Astrocyte (in vitro differentiated cells and primary cell): ENCODE measurements around the gene MCTP2. TPM values are rescaled to one million over a fixed set of nuclear protein-coding genes. Genes with fewer than 3 reads are reported as not detected.
A peak's percentile ranks its signal among the peaks of the same experiment; 100 is the strongest.

ENCODE experiments used
- DNase-seq: peaks from one replicate; pipeline ENCODE4 v3.0.0-alpha.2; 2010; ENCODE audit warnings: low read depth
- FAIRE-seq: peaks from 2 replicates; lab custom pipeline; 2011; peaks lifted over from hg19 to GRCh38; lab: Jason Lieb, UNC
- H2AFZ ChIP-seq: 2 replicates; pipeline ENCODE4 v1.6.0; 2012; ENCODE audit warnings: low read depth, low read length, inconsistent platforms
- H3K27ac ChIP-seq: 2 replicates; pipeline ENCODE4 v1.5.1; 2011; ENCODE audit warnings: low read depth, low read length, inconsistent platforms
- H3K27me3 ChIP-seq: 2 replicates; pipeline ENCODE4 v1.6.0; 2011; ENCODE audit warnings: low read length, inconsistent platforms; ENCODE audit not compliant: insufficient read depth
- H3K36me3 ChIP-seq: 2 replicates; pipeline ENCODE4 v1.5.1; 2011; ENCODE audit warnings: low read length, inconsistent platforms; ENCODE audit not compliant: insufficient read depth
- H3K4me1 ChIP-seq: 2 replicates; pipeline ENCODE4 v1.5.1; 2011; ENCODE audit warnings: low read length, inconsistent platforms; ENCODE audit not compliant: insufficient read depth
- H3K4me2 ChIP-seq: 2 replicates; pipeline ENCODE4 v1.6.0; 2012; ENCODE audit warnings: low read length, inconsistent platforms
- H3K4me3 ChIP-seq: 2 replicates; pipeline ENCODE4 v1.5.1; 2011; ENCODE audit warnings: low read depth, mild to moderate bottlenecking, low read length, inconsistent platforms; ENCODE audit not compliant: insufficient read depth
- H3K79me2 ChIP-seq: 2 replicates; pipeline ENCODE4 v1.6.0; 2012; ENCODE audit warnings: mild to moderate bottlenecking, low read length, inconsistent platforms; ENCODE audit not compliant: insufficient read depth
- H3K9ac ChIP-seq: 2 replicates; pipeline ENCODE4 v1.6.0; 2012; ENCODE audit warnings: mild to moderate bottlenecking, low read length, inconsistent platforms
- H3K9me3 ChIP-seq: 2 replicates; pipeline ENCODE4 v1.5.1; 2012; ENCODE audit warnings: low read depth, mild to moderate bottlenecking, low read length, inconsistent platforms; ENCODE audit not compliant: insufficient read depth
- H4K20me1 ChIP-seq: 2 replicates; pipeline ENCODE4 v1.6.0; 2012; ENCODE audit warnings: low read length, inconsistent platforms; ENCODE audit not compliant: insufficient read depth
- H3K27ac Mint-ChIP-seq: one replicate; pipeline ENCODE4 v1.8.0; 2021; ENCODE audit warnings: mild to moderate bottlenecking, mixed read lengths; ENCODE audit not compliant: unreplicated experiment
- H3K27me3 Mint-ChIP-seq: one replicate; pipeline ENCODE4 v1.8.0; 2021; ENCODE audit warnings: low read depth, mixed read lengths; ENCODE audit not compliant: unreplicated experiment
- H3K36me3 Mint-ChIP-seq: one replicate; pipeline ENCODE4 v1.8.0; 2021; ENCODE audit warnings: low read depth, mixed read lengths; ENCODE audit not compliant: unreplicated experiment
- H3K4me1 Mint-ChIP-seq: one replicate; pipeline ENCODE4 v1.8.0; 2021; ENCODE audit warnings: low read depth, mixed read lengths; ENCODE audit not compliant: unreplicated experiment
- H3K4me3 Mint-ChIP-seq: one replicate; pipeline ENCODE4 v1.8.0; 2021; ENCODE audit warnings: mild to moderate bottlenecking, moderate library complexity, mixed read lengths; ENCODE audit not compliant: unreplicated experiment
- H3K9me3 Mint-ChIP-seq: one replicate; pipeline ENCODE4 v1.8.0; 2021; ENCODE audit warnings: mild to moderate bottlenecking, mixed read lengths; ENCODE audit not compliant: unreplicated experiment
- EZH2 ChIP-seq: IDR thresholded peaks from 2 replicates; pipeline ENCODE4 v1.6.1; 2012; ENCODE audit warnings: mild to moderate bottlenecking, low read length, inconsistent platforms; ENCODE audit not compliant: insufficient read depth
- total RNA-seq: library from RNA; stranded (reverse); gene quantifications from 2 replicates; pipeline ENCODE4 v1.2.1, GENCODE V29; 2021
- TF ChIP-seq, protein P1 (sequence below): IDR thresholded peaks from 2 replicates; pipeline ENCODE4 v1.5.1; 2011; ENCODE audit warnings: low read depth, mild to moderate bottlenecking, inconsistent platforms, low read length, moderate library complexity; ENCODE audit not compliant: insufficient read depth

The MCTP2 gene
- total RNA-seq, 1 donor from 2014 or later: 2.6 TPM

- H3K36me3 ChIP-seq: no peaks in the 10 kb centered on the region
- Mint-ChIP-seq H3K27me3 (no peaks in the 10 kb centered on the region), H3K36me3 (peaks cover 2% of the 10 kb centered on the region), H3K4me3 (no peak overlapping the region), H3K4me1 (peaks cover 21% of the 10 kb centered on the region), H3K9me3 (peaks cover 4% of the 10 kb centered on the region), H3K27ac (no peak overlapping the region)
- no peaks in the 10 kb centered on the region for H3K9me3 ChIP-seq
- no peaks in the 10 kb centered on the region for H4K20me1 ChIP-seq
- H3K4me1 ChIP-seq: no peaks in the 10 kb centered on the region
- TF ChIP-seq, protein P1, sequence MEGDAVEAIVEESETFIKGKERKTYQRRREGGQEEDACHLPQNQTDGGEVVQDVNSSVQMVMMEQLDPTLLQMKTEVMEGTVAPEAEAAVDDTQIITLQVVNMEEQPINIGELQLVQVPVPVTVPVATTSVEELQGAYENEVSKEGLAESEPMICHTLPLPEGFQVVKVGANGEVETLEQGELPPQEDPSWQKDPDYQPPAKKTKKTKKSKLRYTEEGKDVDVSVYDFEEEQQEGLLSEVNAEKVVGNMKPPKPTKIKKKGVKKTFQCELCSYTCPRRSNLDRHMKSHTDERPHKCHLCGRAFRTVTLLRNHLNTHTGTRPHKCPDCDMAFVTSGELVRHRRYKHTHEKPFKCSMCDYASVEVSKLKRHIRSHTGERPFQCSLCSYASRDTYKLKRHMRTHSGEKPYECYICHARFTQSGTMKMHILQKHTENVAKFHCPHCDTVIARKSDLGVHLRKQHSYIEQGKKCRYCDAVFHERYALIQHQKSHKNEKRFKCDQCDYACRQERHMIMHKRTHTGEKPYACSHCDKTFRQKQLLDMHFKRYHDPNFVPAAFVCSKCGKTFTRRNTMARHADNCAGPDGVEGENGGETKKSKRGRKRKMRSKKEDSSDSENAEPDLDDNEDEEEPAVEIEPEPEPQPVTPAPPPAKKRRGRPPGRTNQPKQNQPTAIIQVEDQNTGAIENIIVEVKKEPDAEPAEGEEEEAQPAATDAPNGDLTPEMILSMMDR: no peak
- no peak for TF ChIP-seq EZH2
- H3K27ac ChIP-seq: no peak overlapping the region
- H2AFZ ChIP-seq: no peak overlapping the region
- H3K9ac ChIP-seq: no peak overlapping the region
- FAIRE-seq: no peak
- no peak overlapping the region for H3K4me3 ChIP-seq
- no peak overlapping the region for H3K4me2 ChIP-seq
- H3K27me3 ChIP-seq: no peaks in the 10 kb centered on the region
- DNase-seq: no peak
- H3K79me2 ChIP-seq: no peaks in the 10 kb centered on the region
Observed at GRCh38 chr15:94305133-94305532, 73.8 kb downstream of the MCTP2 start.

DNA sequence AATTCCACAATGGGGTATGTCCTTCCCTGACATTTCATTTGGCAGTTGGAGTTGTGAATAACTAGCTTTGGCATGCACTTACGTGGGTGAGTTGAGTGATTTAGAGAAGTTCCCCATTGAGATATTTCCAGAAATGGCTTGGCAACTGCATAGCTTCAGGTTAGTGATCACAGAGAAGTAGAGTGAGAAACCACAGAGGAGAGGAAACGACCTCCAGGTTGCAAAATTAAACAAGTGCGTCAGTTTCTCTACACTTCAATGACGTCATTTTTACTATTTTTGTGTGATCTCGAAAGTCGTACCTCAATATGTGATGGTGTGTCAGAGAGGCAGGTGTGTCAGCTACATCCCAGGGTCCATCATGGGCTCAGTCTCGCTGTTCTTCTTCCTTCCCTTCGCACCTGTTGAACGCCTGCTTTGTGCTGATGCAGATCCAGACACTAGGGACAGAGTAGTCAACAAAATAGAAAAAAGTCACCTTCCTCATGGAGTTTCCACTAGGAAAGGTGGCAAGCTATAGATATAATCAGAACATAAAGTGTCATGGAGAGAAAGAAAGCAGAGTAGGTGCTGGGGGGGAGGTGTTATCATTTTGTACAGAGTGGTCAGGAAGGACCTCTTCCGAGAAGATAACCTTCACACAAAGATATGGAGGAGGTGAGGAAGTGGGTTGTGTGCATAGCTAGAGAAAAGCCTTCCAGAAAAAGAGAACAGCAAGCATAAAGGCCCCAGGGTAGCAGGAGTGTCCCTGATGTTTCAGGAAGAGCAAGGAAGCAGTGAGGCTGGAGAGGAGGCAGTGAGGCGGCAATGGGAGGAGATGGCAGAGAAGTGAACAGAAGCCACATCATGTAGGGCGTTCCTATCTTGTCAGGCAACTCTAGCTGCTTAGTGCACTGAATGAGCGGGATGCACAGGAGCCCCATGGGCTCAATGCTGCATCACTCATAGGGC is 75.6 kb downstream of the MCTP2 start:
- no peak overlapping the region for H2AFZ ChIP-seq
- no peak overlapping the region for H3K4me2 ChIP-seq
- no peaks in the 10 kb centered on the region for H3K27me3 Mint-ChIP-seq
- no peak overlapping the region for H3K4me3 ChIP-seq
- peaks cover 2% of the 10 kb centered on the region for H3K9me3 Mint-ChIP-seq
- peaks cover 21% of the 10 kb centered on the region for H3K4me1 Mint-ChIP-seq
- no peak overlapping the region for H3K4me3 Mint-ChIP-seq
- DNase-seq (peak; percentile 81), FAIRE-seq (no peak)
- no peaks in the 10 kb centered on the region for H3K79me2 ChIP-seq
- H3K36me3 Mint-ChIP-seq: peaks cover 2% of the 10 kb centered on the region
- H3K36me3 ChIP-seq: no peaks in the 10 kb centered on the region
- H3K27ac ChIP-seq: no peak overlapping the region
- H3K9ac ChIP-seq: no peak overlapping the region
- no peak overlapping the region for H3K27ac Mint-ChIP-seq
- no peaks in the 10 kb centered on the region for H3K27me3 ChIP-seq
- no peaks in the 10 kb centered on the region for H4K20me1 ChIP-seq
- H3K9me3 ChIP-seq: no peaks in the 10 kb centered on the region
- no peaks in the 10 kb centered on the region for H3K4me1 ChIP-seq
- no peak for TF ChIP-seq EZH2
- TF ChIP-seq, protein P1: no peak

DNA sequence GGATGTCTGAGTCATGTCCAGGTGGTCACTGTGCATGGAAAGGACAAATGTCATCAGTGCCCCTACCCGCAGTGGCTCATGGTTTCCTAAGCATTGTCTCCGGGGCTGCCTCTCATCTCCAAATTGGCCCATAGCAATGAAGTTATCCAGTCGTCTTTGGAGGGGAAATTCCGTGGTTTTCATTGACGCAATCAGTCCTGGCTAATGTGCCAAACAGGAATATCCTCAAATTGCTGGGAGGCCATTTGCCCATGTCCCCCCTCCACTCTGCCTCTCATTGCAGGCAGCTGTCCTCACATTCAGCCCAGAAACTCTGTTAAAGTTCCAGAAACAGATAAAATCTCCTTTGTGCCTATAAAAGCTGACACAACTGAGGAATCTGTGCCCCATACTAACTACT is 81.6 kb downstream of the MCTP2 start:
- no peak overlapping the region for H3K27ac ChIP-seq
- H2AFZ ChIP-seq: no peak overlapping the region
- DNase-seq: peak; percentile 27

More for the DNA sequence above, 81.6 kb downstream of the MCTP2 start:
- Histone ChIP-seq H3K27me3 (no peaks in the 10 kb centered on the region), H3K4me2 (no peak overlapping the region), H3K9me3 (no peaks in the 10 kb centered on the region), H4K20me1 (no peaks in the 10 kb centered on the region), H3K4me3 (no peak overlapping the region), H3K36me3 (no peaks in the 10 kb centered on the region), H3K9ac (no peak overlapping the region), H3K4me1 (no peaks in the 10 kb centered on the region), H3K79me2 (no peaks in the 10 kb centered on the region)
- no peaks in the 10 kb centered on the region for H3K36me3 Mint-ChIP-seq
- no peak overlapping the region for H3K27ac Mint-ChIP-seq
- peaks cover 1% of the 10 kb centered on the region for H3K9me3 Mint-ChIP-seq
- no peaks in the 10 kb centered on the region for H3K4me1 Mint-ChIP-seq
- TF ChIP-seq, protein P1: no peak
- TF ChIP-seq EZH2: no peak
- no peaks in the 10 kb centered on the region for H3K27me3 Mint-ChIP-seq
- FAIRE-seq: no peak
- H3K4me3 Mint-ChIP-seq: no peak overlapping the region
